SK-N-SH (cell line): Measurements from ENCODE around the gene HINT3. TPM values are rescaled to one million over a fixed set of nuclear protein-coding genes. Genes with fewer than 3 reads are reported as not detected.

Source experiments
- CTCF ChIA-PET: fragments of 300-600, 350-600 bp; formaldehyde crosslinking; extraction: SDS; loops from one replicate; lab custom pipeline; 2021; lab: Yijun Ruan, JAX
- POLR2A ChIA-PET: fragments of 350-600 bp; sonication (Branson Sonifier 250); formaldehyde crosslinking; extraction: SDS; loops from one replicate; lab custom pipeline; 2020; ENCODE audit warnings: antibody characterized with exemption, inconsistent platforms; lab: Yijun Ruan, JAX
- DNase-seq: peaks from one replicate; pipeline ENCODE4 v3.0.0; 2012
- H2AFZ ChIP-seq: fragments of 200-600 bp; sonication (generic); 2 replicates; pipeline ENCODE4 v1.8.1; 2016; ENCODE audit warnings: antibody characterized with exemption, mild to moderate bottlenecking, low read depth
- H3F3A ChIP-seq: fragments of 200-600 bp; sonication (generic); replicated peaks from 2 replicates; pipeline ENCODE3; 2016; ENCODE audit warnings: antibody characterized with exemption, mild to moderate bottlenecking; ENCODE audit not compliant: insufficient read depth
- H3K27ac ChIP-seq, 2 experiments: fragments of 200-500 bp in 1 of 2; fragments of 200-600 bp in 1 of 2; sonication (Bioruptor generic) in 1 of 2; sonication (generic), shearing (Covaris generic) in 1 of 2; 2 replicates each; pipeline versions ENCODE4 v1.5.1 to v1.6.1; 2014 to 2016; ENCODE audit warnings: low read depth in 2 of 2, inconsistent platforms in 1 of 2, low read length in 1 of 2, mild to moderate bottlenecking in 1 of 2, mixed read lengths in 1 of 2
- H3K27me3 ChIP-seq: fragments of 200-600 bp; sonication (generic), shearing (Covaris generic); 2 replicates; pipeline ENCODE4 v1.6.1; 2016; ENCODE audit warnings: mixed run types; ENCODE audit not compliant: insufficient read depth
- H3K36me3 ChIP-seq, 2 experiments: fragments of 200-500 bp in 1 of 2; fragments of 200-600 bp in 1 of 2; sonication (Bioruptor generic) in 1 of 2; sonication (generic) in 1 of 2; replicated peaks in 1 of 2; 2 replicates each; pipeline versions ENCODE3 to v1.5.1; 2014 to 2016; ENCODE audit warnings: low read length in 1 of 2, mild to moderate bottlenecking in 1 of 2; ENCODE audit not compliant: insufficient read depth in 2 of 2, control insufficient read depth in 1 of 2
- H3K4me1 ChIP-seq, 2 experiments: fragments of 200-500 bp in 1 of 2; fragments of 200-600 bp in 1 of 2; sonication (Bioruptor generic) in 1 of 2; sonication (generic), shearing (Covaris generic) in 1 of 2; 2 replicates each; pipeline versions ENCODE4 v1.5.1 to v1.6.1; 2014 to 2016; ENCODE audit warnings: low read depth in 1 of 2, low read length in 1 of 2, mixed run types in 1 of 2; ENCODE audit not compliant: insufficient read depth in 2 of 2, control insufficient read depth in 1 of 2
- H3K4me2 ChIP-seq: fragments of 200-600 bp; sonication (generic), shearing (Covaris generic); 2 replicates; pipeline ENCODE4 v1.6.1; 2017; ENCODE audit warnings: mixed run types
- H3K4me3 ChIP-seq, 2 experiments: fragments of 200-500 bp in 1 of 2; fragments of 200-600 bp in 1 of 2; sonication (Bioruptor generic) in 1 of 2; sonication (generic), shearing (Covaris generic) in 1 of 2; 2 replicates each; pipeline versions ENCODE4 v1.5.1 to v1.8.1; 2014 to 2016; ENCODE audit warnings: low read depth in 2 of 2, inconsistent platforms in 1 of 2, low read length in 1 of 2, mild to moderate bottlenecking in 1 of 2, mixed read lengths in 1 of 2, moderate library complexity in 1 of 2
- H3K79me2 ChIP-seq: fragments of 200-600 bp; sonication (generic); 2 replicates; pipeline ENCODE4 v1.8.1; 2017; ENCODE audit warnings: mild to moderate bottlenecking; ENCODE audit not compliant: insufficient read depth
- H3K9ac ChIP-seq: fragments of 200-600 bp; sonication (generic); 2 replicates; pipeline ENCODE4 v1.6.1; 2017; ENCODE audit warnings: mixed run types
- H3K9me2 ChIP-seq: fragments of 200-600 bp; sonication (generic); 2 replicates; pipeline ENCODE4 v1.6.1; 2017; ENCODE audit warnings: mixed run types
- H3K9me3 ChIP-seq: fragments of 200-600 bp; sonication (generic); 2 replicates; pipeline ENCODE4 v1.6.1; 2017; ENCODE audit warnings: mixed run types, mild to moderate bottlenecking, moderate library complexity
- H4K20me1 ChIP-seq: fragments of 200-600 bp; sonication (generic); 2 replicates; pipeline ENCODE4 v1.6.1; 2017; ENCODE audit warnings: mild to moderate bottlenecking, mixed run types; ENCODE audit not compliant: insufficient read depth
- CHD2 ChIP-seq: fragments of 150-350 bp; IDR thresholded peaks from 2 replicates; pipeline ENCODE4 v1.6.1; 2018; ENCODE audit warnings: low read length; ENCODE audit not compliant: partially characterized antibody
- FOXJ3 ChIP-seq: sonication (generic); formaldehyde crosslinking; IDR thresholded peaks from 2 replicates; pipeline ENCODE4 v1.5.1; 2020; ENCODE audit warnings: mild to moderate bottlenecking, missing genetic modification reagents
- GATA2 ChIP-seq: sonication (generic); formaldehyde crosslinking; IDR thresholded peaks from 2 replicates; pipeline ENCODE4 v1.5.0; 2020; ENCODE audit warnings: mild to moderate bottlenecking, missing genetic modification reagents
- MAX ChIP-seq: IDR thresholded peaks from 2 replicates; pipeline ENCODE4 v1.4.0; 2012; ENCODE audit warnings: low read depth
- NFIC ChIP-seq: IDR thresholded peaks from 2 replicates; pipeline ENCODE4 v1.4.0; 2012; ENCODE audit warnings: borderline replicate concordance
- TAF1 ChIP-seq: IDR thresholded peaks from 2 replicates; pipeline ENCODE4 v1.6.1; 2012; ENCODE audit warnings: low read depth, mild to moderate bottlenecking, low read length, moderate library complexity, borderline replicate concordance
- USF2 ChIP-seq: fragments of 150-350 bp; IDR thresholded peaks from 2 replicates; pipeline ENCODE4 v1.6.1; 2017; ENCODE audit warnings: antibody characterized with exemption, low read length, low read depth, borderline replicate concordance
- WGBS: methylation state at CpG from one replicate; pipeline ENCODE4 v1.1.6; 2017; ENCODE audit warnings: low lambda C conversion rate; 5-methylcytosine and 5-hydroxymethylcytosine counted together
- polyA plus RNA-seq, 3 experiments: library from polyadenylated mRNA; depleted of rRNA; stranded (reverse); fragments of >200 nt; gene quantifications; 2 replicates each; pipeline ENCODE4 v1.2.3, GENCODE V29; 2012

The HINT3 gene
- polyA plus RNA-seq, 1 of the 3 experiments (the other 2 are of a cell fraction), result 1.8 TPM

DNA sequence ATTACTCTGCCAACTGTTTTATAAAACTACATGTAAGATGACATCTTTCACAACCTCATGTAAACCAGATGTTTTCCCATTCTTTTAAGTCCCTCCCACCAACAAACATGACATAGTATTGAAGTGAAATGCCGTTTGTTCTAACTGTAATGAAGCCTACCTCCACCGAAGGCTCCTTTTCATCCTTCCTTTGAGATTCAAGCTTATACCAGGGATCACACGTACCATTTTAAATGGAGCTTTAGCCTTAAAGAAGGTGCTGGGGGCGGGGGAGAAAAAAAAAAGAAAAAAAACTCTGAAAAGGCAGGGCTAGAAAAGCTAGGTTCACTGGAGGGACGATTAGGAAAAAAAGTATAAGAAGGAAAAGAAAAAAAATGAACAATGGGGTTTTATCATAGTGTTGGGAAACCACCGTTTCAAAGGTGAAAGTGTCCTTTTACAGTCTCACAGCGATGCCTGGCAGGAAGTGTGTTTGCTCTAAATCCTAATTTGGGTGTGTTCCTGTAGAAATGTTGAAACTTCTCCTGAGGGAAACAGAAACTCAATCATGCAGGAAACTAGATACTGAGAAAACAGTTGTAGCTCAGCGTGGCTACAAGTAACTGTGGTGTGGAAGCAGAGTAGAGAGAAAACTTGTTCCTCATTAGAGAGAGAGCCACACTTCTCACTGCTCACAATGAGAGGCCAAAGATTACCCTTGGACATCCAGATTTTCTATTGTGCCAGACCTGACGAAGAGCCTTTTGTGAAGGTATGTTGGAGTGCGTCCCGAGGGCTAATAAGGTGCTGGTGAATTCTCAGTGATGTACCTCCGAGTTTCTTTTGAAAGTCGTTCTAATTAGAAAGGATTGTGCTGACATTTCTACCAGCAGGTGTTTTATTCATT, 37.6 kb upstream of the HINT3 start (continued):
- no peak for TF ChIP-seq CHD2
- TF ChIP-seq, all 33 proteins: peak for 0

GRCh38 chr6:125919618-125920017, 37.0 kb upstream of the HINT3 start:
- WGBS, result 76% methylated on average over 3 of the region's 3 CpGs
- no peaks in the 10 kb centered on the region for H4K20me1 ChIP-seq
- no peak overlapping the region for H3K27ac ChIP-seq
- H3K4me2 ChIP-seq, result no peak overlapping the region
- H3K27me3 ChIP-seq, result no peaks in the 10 kb centered on the region
- no peaks in the 10 kb centered on the region for H3K79me2 ChIP-seq
- TF ChIP-seq USF2, result no peak
- TF ChIP-seq MAX, result no peak
- no peak overlapping the region for H2AFZ ChIP-seq
- H3K9me2 ChIP-seq, result no peaks in the 10 kb centered on the region
- no peaks in the 10 kb centered on the region for H3K9me3 ChIP-seq
- CTCF ChIA-PET, result interaction anchor here (2.2 kb wide), 1 partner anchor 128 kb away, joined by 7 read pairs; no protein-coding TSS in a partner anchor
- H3K36me3 ChIP-seq, result peaks cover 31 to 85% of the 10 kb centered on the region in 2 experiments
- peaks cover 0 to 4% of the 10 kb centered on the region in 2 experiments; a peak in 1 of 4 replicates for H3K4me1 ChIP-seq
- no peak overlapping the region for H3K9ac ChIP-seq
- DNase-seq, result no peak
- POLR2A ChIA-PET, result no interaction called here
- H3F3A ChIP-seq, result no peaks in the 10 kb centered on the region
- no peak overlapping the region for H3K4me3 ChIP-seq

DNA sequence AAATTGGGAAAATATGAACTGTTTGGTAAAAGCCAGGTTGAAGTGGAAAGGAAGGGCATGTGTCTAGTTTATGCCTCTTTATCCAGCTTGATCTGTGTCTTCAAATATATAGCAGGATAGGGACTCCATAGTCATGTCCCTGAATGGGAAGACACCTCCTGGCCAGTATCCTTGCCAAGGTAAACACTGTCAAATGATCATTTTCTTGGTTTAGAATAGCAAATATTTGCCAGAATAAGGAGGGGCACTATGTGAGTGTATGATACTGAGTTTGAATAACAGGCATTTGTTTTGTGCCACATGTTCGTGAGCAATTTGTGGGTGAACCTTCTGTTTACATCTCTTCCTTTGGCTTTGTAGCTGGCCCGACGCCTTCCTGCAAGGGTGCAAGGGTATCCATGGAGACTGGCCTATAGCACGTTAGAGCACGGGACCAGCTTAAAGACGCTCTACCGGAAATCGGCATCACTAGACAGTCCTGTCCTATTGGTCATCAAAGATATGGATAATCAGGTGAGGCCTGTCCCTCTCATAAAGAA, 34.2 kb upstream of the HINT3 start:
- Histone ChIP-seq H3K27me3 (no peaks in the 10 kb centered on the region), H3K36me3 (peaks cover 22 to 76% of the 10 kb centered on the region in 2 experiments), H3K27ac (no peak overlapping the region), H3K4me1 (peaks cover 0 to 11% of the 10 kb centered on the region in 2 experiments; a peak in 2 of 4 replicates), H2AFZ (no peak overlapping the region), H3K9me3 (no peaks in the 10 kb centered on the region), H3K9me2 (no peaks in the 10 kb centered on the region), H3F3A (no peaks in the 10 kb centered on the region), H3K4me2 (no peak overlapping the region), H4K20me1 (no peaks in the 10 kb centered on the region), H3K79me2 (no peaks in the 10 kb centered on the region), H3K4me3 (no peak overlapping the region), H3K9ac (no peak overlapping the region)
- ChIA-PET CTCF (interaction anchor here (1.6 to 4.2 kb wide), 2 partner anchors 17 to 51 kb away, joined by 3 to 13 read pairs; no protein-coding TSS in a partner anchor), POLR2A (no interaction called here)
- TF ChIP-seq NFIC (no peak), TAF1 (no peak), FOXJ3 (CRISPR knock-in tag) (no peak), GATA2 (CRISPR knock-in tag) (no peak), CHD2 (no peak)
- 95% methylated on average over 8 of the region's 8 CpGs for WGBS
- DNase-seq, result no peak
